Measurements from ENCODE around the gene NFASC.

NFASC gene

GRCh38 chr1:205071028-205071409, 200.4 kb downstream of the NFASC start:
- DNase-seq = no peak

- DNase-seq = no peak
Observed at GRCh38 chr1:205071801-205072200, 201.1 kb downstream of the NFASC start.

DNA sequence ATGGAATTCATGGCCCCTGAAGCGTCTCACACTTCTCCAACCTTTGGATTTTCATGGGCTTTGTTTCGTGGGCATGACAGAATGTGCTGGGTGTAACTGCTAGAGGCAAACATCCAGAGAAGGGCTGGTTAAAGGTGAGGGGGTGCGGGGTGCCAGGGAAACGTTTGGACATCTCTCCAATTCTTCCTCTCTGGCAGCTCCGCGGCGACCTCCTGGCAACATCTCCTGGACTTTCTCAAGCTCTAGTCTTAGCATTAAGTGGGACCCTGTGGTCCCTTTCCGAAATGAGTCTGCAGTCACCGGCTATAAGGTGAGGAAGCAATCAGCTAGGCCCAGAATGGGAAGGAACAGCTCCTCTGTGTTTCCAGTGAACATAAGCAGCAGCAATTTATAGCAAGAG, 201.6 kb downstream of the NFASC start:
- no peak for DNase-seq
